Activated CD8-positive, alpha-beta memory T cell treated with anti-CD3 and anti-CD28 coated beads, Interleukin-2, amount 50 U/mL, for 4 hours (primary cell): ENCODE results near the gene PAPPA2.
"Not testable (repeated sequence)": the region's sequence is repeated elsewhere in the genome, so short reads cannot be mapped to it uniquely, and the experiment has no call there.

Experiments
- DNase-seq: peaks from one replicate; pipeline ENCODE4 v3.0.0-alpha.2; 2020

Gene PAPPA2, protein sequence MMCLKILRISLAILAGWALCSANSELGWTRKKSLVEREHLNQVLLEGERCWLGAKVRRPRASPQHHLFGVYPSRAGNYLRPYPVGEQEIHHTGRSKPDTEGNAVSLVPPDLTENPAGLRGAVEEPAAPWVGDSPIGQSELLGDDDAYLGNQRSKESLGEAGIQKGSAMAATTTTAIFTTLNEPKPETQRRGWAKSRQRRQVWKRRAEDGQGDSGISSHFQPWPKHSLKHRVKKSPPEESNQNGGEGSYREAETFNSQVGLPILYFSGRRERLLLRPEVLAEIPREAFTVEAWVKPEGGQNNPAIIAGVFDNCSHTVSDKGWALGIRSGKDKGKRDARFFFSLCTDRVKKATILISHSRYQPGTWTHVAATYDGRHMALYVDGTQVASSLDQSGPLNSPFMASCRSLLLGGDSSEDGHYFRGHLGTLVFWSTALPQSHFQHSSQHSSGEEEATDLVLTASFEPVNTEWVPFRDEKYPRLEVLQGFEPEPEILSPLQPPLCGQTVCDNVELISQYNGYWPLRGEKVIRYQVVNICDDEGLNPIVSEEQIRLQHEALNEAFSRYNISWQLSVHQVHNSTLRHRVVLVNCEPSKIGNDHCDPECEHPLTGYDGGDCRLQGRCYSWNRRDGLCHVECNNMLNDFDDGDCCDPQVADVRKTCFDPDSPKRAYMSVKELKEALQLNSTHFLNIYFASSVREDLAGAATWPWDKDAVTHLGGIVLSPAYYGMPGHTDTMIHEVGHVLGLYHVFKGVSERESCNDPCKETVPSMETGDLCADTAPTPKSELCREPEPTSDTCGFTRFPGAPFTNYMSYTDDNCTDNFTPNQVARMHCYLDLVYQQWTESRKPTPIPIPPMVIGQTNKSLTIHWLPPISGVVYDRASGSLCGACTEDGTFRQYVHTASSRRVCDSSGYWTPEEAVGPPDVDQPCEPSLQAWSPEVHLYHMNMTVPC (N-terminal part only)

DNA sequence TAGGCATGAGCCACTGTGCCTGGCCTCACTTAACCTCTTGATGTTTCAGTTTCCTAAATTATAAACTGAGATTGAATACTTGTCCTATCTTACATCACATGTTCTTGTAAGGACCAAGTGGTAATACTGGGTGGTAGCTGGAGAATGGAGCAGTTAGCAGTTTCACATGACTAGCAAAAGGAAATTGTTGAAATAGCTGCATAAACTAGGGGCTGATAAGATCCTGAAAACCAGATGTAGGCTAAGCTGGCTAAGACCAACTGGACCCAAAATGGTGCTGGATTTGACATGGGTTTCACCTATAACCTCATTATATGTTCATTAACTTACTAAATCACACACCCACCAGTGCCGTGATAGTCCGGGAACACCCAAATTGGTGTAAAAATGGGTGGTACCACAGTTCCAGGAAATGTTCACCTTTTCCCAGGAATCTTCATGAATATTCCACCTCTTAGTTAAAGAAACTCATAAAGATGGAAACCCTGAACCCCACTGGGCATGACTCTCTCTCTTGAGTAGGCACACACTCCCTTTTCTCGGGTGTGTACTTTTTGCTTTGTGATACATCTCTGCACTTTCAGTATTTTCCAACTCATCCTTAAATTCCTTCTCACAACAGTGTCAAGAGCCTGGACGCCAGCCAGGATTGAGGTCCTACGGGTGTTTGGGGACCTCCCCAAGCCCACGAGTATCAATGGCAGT lies at the start of gene PAPPA2:
Gene PAPPA2 (plus strand): TSS at position 502 of the 705 bp plus-strand sequence. CDS start 93,148 bp downstream, outside the sequence.
- no peak for DNase-seq

DNA sequence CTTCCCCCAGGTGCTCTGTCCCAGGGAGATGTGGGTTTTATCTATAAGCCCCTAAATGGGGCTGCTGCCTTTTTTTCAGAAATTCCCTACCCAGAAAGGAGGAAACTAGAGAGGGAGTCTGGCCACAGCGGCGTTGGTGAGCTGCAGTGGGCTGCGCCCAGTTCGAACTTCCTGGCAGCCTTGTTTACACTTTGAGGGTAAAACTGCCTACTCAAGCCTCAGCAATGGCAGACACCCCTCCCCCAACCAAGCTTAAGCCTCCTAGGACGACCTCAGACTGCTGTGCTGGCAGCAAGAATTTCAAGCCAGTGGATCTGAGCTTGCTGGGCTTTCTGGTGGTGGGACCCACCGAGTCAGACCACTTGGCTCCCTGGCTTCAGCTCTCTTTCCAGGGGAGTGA lies 46.2 kb upstream of the PAPPA2 start:
- no peak for DNase-seq

- not testable (repeated sequence) for DNase-seq
Measured at GRCh38 chr1:176419608-176420007, 43.4 kb upstream of the PAPPA2 start.

- no peak for DNase-seq
Measured at GRCh38 chr1:176434234-176434633, 28.7 kb upstream of the PAPPA2 start.

GRCh38 chr1:176436251-176436650 lies 26.7 kb upstream of the PAPPA2 start:
- no peak for DNase-seq

DNA sequence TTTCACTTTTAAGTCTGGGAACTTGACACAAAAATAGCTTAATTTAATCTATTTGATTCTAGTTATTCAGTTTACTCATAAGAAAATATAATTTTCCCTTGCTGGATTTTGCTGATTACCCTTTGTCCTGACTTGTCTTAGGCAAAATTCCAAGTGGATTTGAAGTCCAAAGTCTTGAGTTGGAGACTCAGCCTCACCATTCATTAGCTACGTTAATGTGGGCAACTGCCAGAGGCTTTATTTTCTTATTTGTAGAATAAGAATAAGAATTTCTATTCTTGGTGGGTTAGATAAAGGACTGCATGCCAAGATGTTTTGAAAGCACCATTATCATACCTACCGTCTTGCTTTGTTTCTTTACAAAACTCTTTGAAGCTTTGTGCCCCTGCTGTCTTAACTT lies 22.8 kb upstream of the PAPPA2 start:
- no peak for DNase-seq

- DNase-seq = no peak
Measured at GRCh38 chr1:176444286-176444685, 18.7 kb upstream of the PAPPA2 start.

DNA sequence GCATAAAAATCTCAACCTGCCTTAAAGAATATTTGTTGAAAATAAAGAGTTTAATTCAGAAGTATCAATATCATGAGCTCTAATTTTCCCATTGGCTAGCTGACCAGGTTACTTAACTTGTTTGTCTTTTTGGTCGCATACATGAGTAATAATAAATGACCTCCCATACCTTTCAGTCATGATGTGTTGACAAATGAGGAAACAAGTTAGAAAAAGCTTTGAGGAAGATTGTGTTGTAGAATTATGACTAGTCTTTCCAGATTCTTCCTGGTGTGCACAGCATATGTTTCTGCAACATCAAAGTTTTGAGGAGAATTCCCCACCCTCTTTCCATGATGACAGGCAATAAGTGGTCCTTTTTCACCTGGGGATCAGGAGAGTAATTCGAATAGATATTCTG lies 17.6 kb upstream of the PAPPA2 start:
- no peak for DNase-seq

GRCh38 chr1:176448340-176448739 lies 14.6 kb upstream of the PAPPA2 start:
- no peak for DNase-seq

DNA sequence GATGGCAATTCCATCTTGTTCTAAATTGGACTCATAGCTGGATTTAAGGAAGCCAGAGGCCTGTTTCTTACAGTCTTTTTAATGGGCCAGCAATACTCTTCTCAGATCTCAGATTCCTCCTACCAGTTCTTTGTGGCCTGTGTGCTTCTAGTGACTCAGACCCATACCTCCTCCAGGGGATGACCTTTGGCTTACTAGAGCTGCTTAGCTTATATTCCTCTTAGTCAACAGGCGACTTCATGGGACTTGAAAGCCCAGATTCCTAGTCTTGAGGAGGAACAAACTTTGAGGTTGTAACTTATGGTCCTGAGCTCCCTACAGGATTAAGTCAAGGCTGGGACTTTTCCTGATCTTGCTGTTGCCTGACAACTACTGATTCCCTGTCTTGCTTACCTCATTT lies 12.4 kb upstream of the PAPPA2 start:
- DNase-seq = no peak

DNA sequence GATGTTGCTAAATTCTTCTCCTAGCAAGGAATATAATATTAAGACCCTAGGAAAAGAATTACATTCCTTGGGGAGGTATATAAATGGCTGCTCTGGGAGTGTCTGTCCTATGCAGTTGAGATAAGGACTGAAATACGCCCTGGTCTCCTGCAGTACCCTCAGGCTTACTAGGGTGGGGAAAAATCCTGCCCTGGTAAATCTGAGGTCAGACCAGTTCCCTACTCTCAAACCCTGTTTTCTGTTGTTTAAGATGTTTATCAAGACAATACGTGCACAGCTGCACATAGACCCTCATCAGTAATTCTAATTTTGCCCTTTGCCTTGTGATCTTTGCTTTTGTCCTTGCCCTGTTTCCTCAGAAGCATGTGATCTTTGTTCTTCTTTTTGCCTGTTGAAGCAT lies 11.2 kb upstream of the PAPPA2 start:
- not testable (repeated sequence) for DNase-seq

DNA sequence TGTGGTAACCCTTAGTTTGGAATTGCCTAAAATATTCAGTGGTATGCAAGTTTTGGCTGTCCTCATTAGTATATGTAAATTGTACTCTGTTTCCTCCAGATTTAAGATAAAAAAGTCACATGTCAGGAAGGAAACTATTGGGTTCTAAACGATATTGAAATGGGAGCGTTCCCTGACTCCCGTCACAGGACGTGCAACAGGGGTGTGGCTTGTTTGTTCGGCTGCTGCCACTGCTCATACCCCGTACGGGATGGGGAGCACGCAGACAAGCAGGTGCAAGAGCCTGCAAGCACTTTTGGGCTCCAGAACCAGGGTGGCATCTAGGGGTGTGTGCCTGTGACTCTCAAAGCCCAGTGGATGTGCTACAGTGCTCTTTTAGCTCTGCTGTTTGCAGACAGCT lies 6.2 kb upstream of the PAPPA2 start:
- DNase-seq = no peak

- no peak for DNase-seq
Measured at GRCh38 chr1:176460544-176461336, 2.2 kb upstream of the PAPPA2 start.

DNA sequence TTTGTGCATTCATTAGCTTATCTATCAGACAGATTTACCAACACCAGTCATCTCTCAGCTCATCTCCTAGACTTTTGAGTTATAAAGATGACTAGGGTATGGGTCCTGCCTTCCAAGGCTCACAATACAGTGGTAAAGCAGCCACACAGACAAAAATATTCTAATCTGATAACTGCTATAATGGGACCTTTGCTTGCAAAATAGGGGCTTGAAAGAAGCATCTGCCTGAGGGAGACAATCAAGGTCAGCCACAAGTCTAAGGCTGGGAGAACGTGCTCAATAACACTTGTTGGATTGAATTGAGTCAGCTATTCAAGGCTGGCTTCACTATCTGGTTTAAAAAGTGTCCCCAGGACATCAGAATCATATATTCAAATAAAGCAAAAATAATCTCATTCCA lies 1.4 kb upstream of the PAPPA2 start:
- no peak for DNase-seq

- DNase-seq = no peak
Measured at GRCh38 chr1:176466514-176466913, 3.5 kb downstream of the PAPPA2 start.

DNA sequence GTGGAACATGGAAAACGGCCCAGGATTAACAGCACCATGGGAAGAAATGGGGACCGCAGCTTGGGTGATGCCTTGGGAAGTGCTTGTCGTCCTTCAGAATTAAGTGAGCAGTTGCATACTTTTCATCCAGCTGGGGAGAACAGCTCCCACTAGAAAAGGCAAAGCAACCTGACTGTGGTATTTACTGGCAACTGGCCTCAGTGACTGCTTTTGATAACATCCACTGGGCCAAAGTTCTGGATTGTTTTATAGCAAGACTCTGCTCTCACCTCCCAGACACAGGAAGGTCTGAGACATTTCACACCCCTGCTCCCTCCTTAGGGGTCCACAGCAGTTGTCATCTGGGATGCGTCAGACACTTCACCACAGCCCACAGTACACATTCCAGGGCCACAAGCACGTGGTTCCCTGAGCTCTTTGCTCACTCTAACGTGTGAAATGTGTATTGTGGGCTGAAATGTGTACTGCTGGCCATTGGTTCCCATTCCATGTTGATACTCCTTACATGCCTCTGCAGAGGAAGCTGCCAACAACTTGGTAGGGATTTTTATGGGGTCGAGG lies 6.6 kb downstream of the PAPPA2 start:
- DNase-seq = no peak

GRCh38 chr1:176471338-176472121 lies 8.6 kb downstream of the PAPPA2 start:
- no peak for DNase-seq

- DNase-seq = no peak
Measured at GRCh38 chr1:176479971-176480370, 17.0 kb downstream of the PAPPA2 start.

- no peak for DNase-seq
Measured at GRCh38 chr1:176480750-176481149, 17.8 kb downstream of the PAPPA2 start.

GRCh38 chr1:176485083-176485482 lies 22.1 kb downstream of the PAPPA2 start:
- no peak for DNase-seq

- DNase-seq = no peak
Measured at GRCh38 chr1:176494436-176494835, 31.5 kb downstream of the PAPPA2 start.
